Epithelial cell of esophagus (primary cell): ENCODE measurements around the gene CPA3.

Experiments
- DNase-seq: peaks from one replicate; pipeline ENCODE4 v3.0.0; 2010; ENCODE audit warnings: low read depth
- H3K4me3 ChIP-seq: 2 replicates; pipeline ENCODE4 v1.5.1; 2011; ENCODE audit warnings: mild to moderate bottlenecking, low read length, control low read depth
- CTCF ChIP-seq: IDR thresholded peaks from 2 replicates; pipeline ENCODE4 v1.5.1; 2011; ENCODE audit warnings: low read depth, mild to moderate bottlenecking, low read length, control low read depth, inconsistent platforms; ENCODE audit not compliant: insufficient read depth; ENCODE audit errors: missing control alignments

The CPA3 gene

GRCh38 chr3:148825476-148825875, 39.6 kb upstream of the CPA3 start:
- no peak overlapping the region for H3K4me3 ChIP-seq
- DNase-seq, result no peak
- TF ChIP-seq CTCF, result no peak

- TF ChIP-seq CTCF, result no peak
- H3K4me3 ChIP-seq, result no peak within 1 kb of the TSS
- DNase-seq, result no peak
Measured at GRCh38 chr3:148827585-148827984, 37.5 kb upstream of the CPA3 start, which contains the start of gene CPB1. Gene CPB1, plus strand, starts transcription at chr3:148827811. Its CDS starts 13 bp downstream, at chr3:148827824.

GRCh38 chr3:148828136-148828690, 36.9 kb upstream of the CPA3 start:
- DNase-seq, result no peak
- no peak overlapping the region for H3K4me3 ChIP-seq
- no peak for TF ChIP-seq CTCF

DNA sequence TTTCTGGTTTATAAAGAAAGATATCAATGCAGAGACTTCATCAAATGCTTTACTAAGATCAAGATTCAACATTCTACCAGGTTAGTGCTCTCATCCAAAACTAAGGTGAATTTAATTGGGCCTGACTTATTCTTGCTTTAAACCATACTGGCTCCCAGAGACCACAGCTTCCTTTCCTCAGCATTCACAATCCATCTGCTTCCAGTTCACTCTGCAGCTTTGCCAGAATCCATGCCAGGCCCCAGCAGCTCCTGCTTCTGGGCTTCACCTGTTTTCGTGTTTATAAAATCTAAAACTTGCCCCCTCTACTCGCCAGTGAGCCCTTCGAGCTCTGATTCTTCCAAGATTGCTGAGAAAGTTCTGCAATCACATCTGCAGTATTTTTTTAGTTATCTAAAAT, 35.2 kb upstream of the CPA3 start:
- TF ChIP-seq CTCF, result no peak

GRCh38 chr3:148833223-148833622, 31.9 kb upstream of the CPA3 start:
- no peak for DNase-seq
- no peak overlapping the region for H3K4me3 ChIP-seq
- TF ChIP-seq CTCF, result no peak

More for the DNA sequence above, 35.2 kb upstream of the CPA3 start:
- no peak overlapping the region for H3K4me3 ChIP-seq
- DNase-seq, result no peak

- TF ChIP-seq CTCF, result no peak
- H3K4me3 ChIP-seq, result no peak overlapping the region
- no peak for DNase-seq
Measured at GRCh38 chr3:148839805-148840204, 25.3 kb upstream of the CPA3 start.

- DNase-seq, result no peak
- no peak overlapping the region for H3K4me3 ChIP-seq
- TF ChIP-seq CTCF, result no peak
Measured at GRCh38 chr3:148840451-148840850, 24.6 kb upstream of the CPA3 start.
